ENCODE results near the gene MVB12B. TPM values are rescaled to one million over a fixed set of nuclear protein-coding genes. Genes with fewer than 3 reads are reported as not detected.

MVB12B gene
- total RNA-seq, 2 donors from 2014 or later = 9.8 to 15.8 TPM

DNA sequence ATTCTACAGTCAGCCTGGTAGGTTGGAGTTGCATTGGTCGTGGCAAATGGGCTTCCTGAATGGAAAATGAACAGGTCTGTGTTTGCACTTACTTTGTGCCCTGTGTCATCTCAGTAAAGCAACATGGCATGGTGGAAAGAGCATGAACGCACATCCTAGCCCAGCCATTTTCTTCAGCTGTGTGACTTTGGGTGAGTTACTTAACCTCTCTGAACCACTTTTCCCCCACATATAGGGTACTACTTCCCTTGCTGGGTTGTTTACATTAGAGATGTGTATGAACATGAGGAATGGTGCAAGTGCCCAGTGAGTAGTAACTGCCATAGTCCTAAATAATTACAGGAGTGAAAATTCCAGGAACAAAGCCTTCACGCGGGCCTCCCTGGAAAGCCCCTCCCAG lies 83.6 kb downstream of the MVB12B start:
- H3K4me3 ChIP-seq = no peak overlapping the region
- intact Hi-C loops (cut with DNase I) = no loop called here
- H3K4me1 ChIP-seq = no peaks in the 10 kb centered on the region
- DNase-seq = no peak
- TF ChIP-seq, protein P1, sequence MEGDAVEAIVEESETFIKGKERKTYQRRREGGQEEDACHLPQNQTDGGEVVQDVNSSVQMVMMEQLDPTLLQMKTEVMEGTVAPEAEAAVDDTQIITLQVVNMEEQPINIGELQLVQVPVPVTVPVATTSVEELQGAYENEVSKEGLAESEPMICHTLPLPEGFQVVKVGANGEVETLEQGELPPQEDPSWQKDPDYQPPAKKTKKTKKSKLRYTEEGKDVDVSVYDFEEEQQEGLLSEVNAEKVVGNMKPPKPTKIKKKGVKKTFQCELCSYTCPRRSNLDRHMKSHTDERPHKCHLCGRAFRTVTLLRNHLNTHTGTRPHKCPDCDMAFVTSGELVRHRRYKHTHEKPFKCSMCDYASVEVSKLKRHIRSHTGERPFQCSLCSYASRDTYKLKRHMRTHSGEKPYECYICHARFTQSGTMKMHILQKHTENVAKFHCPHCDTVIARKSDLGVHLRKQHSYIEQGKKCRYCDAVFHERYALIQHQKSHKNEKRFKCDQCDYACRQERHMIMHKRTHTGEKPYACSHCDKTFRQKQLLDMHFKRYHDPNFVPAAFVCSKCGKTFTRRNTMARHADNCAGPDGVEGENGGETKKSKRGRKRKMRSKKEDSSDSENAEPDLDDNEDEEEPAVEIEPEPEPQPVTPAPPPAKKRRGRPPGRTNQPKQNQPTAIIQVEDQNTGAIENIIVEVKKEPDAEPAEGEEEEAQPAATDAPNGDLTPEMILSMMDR (IDR thresholded peaks at IDR 0.05) = no peak
- H3K36me3 ChIP-seq = no peaks in the 10 kb centered on the region
- H3K9ac ChIP-seq (ENCODE audit: low read depth in 2 of 2, low read length in 2 of 2) = no peak overlapping the region
- no peaks in the 10 kb centered on the region for H3K9me3 ChIP-seq
- H3K27ac ChIP-seq = no peak overlapping the region
- no peaks in the 10 kb centered on the region for H3K27me3 ChIP-seq

DNA sequence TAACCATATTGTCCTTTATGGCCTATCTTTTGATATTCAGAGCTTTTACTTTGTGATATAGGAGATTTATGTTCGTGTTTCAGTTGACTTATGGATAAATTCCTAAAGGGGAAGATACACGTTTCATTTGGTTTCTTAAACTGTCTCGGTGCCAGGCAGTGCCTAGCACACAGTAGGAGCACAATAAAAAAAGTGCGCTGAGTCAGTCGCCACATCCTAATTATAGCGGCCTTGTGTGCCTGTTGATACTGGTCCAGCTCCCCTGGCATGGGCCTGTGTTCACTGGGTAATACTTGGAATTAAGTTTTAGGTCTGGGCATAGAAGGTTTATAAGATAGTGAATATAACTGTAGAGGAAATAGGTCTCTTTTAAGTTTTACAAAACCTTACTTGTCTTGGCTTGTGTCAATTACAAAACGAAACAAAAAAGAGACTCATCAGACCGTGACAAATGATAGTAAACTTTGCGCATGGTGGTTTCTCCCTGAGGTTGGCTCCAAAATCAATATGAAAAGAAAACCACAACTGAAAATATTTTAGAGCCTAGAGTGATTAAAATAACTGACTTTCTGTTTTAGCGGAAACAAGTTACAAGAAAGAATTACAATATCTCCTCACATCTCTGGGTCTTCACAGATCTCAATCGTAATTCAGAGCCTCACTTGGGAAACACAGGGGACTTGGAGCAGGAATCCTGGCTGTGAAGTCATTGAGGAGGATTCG lies 84.8 kb downstream of the MVB12B start:
- H3K4me3 ChIP-seq = no peak overlapping the region
- no peaks in the 10 kb centered on the region for H3K36me3 ChIP-seq
- H3K27ac ChIP-seq = no peak overlapping the region
- no peak for DNase-seq
- no peak overlapping the region for H3K9ac ChIP-seq (ENCODE audit: low read depth in 2 of 2, low read length in 2 of 2)
- intact Hi-C loops (cut with DNase I) = no loop called here
- TF ChIP-seq, protein P1 (IDR thresholded peaks at IDR 0.05) = no peak
- H3K4me1 ChIP-seq = no peaks in the 10 kb centered on the region
- H3K9me3 ChIP-seq = no peaks in the 10 kb centered on the region
- no peaks in the 10 kb centered on the region for H3K27me3 ChIP-seq

DNA sequence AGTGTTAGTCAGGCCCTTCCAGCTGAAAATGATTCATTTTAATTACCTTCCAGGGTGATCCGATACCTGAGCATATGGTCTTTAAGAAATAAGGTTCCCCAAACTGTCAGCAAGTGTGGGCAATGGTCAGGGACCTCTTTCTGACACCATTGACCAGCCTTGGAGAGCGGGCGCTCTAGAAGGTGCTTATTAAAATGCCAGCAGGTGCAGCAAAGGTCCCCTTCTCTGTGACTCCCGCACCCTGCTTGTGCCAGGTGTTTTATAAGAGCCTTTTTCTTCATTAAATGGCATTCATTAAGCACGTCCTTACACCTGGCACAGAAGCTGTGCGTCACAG lies 85.3 kb downstream of the MVB12B start:
- Histone ChIP-seq H3K4me3 (no peak overlapping the region), H3K4me1 (no peaks in the 10 kb centered on the region), H3K9ac (ENCODE audit: low read depth in 2 of 2, low read length in 2 of 2) (no peak overlapping the region), H3K36me3 (no peaks in the 10 kb centered on the region), H3K27me3 (no peaks in the 10 kb centered on the region), H3K27ac (no peak overlapping the region), H3K9me3 (no peaks in the 10 kb centered on the region)
- DNase-seq = no peak
- intact Hi-C loops (cut with DNase I) = no loop called here
- TF ChIP-seq, protein P1 (IDR thresholded peaks at IDR 0.05) = no peak

DNA sequence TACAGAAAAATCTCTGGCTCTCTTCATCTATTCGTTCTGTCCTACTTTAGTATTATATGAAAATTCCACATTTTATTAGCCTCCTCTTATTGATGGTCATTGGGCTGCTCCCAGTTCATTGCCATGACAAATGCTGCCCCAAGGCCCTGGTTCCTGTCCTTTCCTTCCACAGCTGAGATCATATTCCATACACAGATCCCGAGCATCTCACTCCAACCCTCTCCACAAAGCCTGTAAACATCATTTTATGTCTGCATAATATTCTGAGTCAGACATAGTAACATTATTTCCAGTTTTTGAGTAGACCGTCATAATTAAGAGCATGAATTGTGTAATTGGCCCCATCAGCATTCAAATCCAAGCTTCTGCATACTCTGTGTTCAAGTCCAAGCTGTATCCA lies 86.3 kb downstream of the MVB12B start:
- TF ChIP-seq, protein P1 (IDR thresholded peaks at IDR 0.05) = no peak
- no peaks in the 10 kb centered on the region for H3K4me1 ChIP-seq
- intact Hi-C loops (cut with DNase I) = no loop called here

GRCh38 chr9:126413391-126414068 lies 86.9 kb downstream of the MVB12B start:
- DNase-seq = no peak
- Histone ChIP-seq H3K4me1 (no peaks in the 10 kb centered on the region), H3K4me3 (no peak overlapping the region), H3K27ac (no peak overlapping the region), H3K27me3 (no peaks in the 10 kb centered on the region), H3K36me3 (no peaks in the 10 kb centered on the region), H3K9ac (ENCODE audit: low read depth in 2 of 2, low read length in 2 of 2) (no peak overlapping the region), H3K9me3 (no peaks in the 10 kb centered on the region)
- TF ChIP-seq, protein P1 (IDR thresholded peaks at IDR 0.05) = no peak
- intact Hi-C loops (cut with DNase I) = no loop called here

More for the DNA sequence above, 86.3 kb downstream of the MVB12B start:
- Histone ChIP-seq H3K9ac (ENCODE audit: low read depth in 2 of 2, low read length in 2 of 2) (no peak overlapping the region), H3K4me3 (no peak overlapping the region), H3K27ac (no peak overlapping the region), H3K9me3 (no peaks in the 10 kb centered on the region), H3K27me3 (no peaks in the 10 kb centered on the region), H3K36me3 (no peaks in the 10 kb centered on the region)
- no peak for DNase-seq
